Measurements from ENCODE around the gene RHBG. TPM values are rescaled to one million over a fixed set of nuclear protein-coding genes. Genes with fewer than 3 reads are reported as not detected.

The RHBG gene
- total RNA-seq, 4 donors from 2014 or later = not detected

DNA sequence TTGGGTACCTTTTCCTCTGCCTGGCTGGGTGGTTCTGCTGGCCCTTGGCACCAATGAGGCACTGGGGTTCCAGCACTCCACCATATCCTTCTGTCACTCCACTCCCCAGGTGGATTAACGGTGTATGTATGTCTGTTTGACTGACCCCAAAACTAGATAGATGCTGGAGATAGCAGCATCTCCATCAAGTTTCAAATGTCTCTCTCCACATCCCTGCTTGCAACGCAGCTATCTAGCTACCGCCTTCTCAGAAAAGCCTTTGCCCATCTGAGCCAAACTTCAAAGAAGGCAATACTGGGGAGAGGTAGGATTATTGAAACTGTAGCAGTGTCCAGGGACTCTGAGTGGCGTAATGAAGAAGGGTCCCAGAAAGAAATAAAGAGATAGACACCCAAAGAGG, 64.0 kb downstream of the RHBG start:
- Histone ChIP-seq H3K27ac (no peak overlapping the region), H3K27me3 (peaks cover 88 to 96% (median 94%) of the 10 kb centered on the region in 3 donors), H3K9me3 (no peaks in the 10 kb centered on the region), H3K4me3 (no peak overlapping the region), H3K4me1 (peaks cover 10 to 16% of the 10 kb centered on the region in 2 donors), H3K36me3 (no peaks in the 10 kb centered on the region)
- DNase-seq (no peak), ATAC-seq (no peak)
- TF ChIP-seq POLR2A (IDR thresholded peaks at IDR 0.05) = no peak
- no peak for TF ChIP-seq CTCF (IDR thresholded peaks at IDR 0.05 in 4 of 5, conservative IDR thresholded peaks at IDR 0.05 in 1 of 5)
- in situ Hi-C loops (cut with MboI; ENCODE audit: low sequenced_read_pairs in 4 of 4) = loop anchor here in 1 of 4 donors (5.0 kb wide), 1 partner anchor 46 kb away; no protein-coding TSS in a partner anchor
- intact Hi-C loops (cut with DNase I; ENCODE audit: low total_unique reads) = no loop called here

GRCh38 chr1:156433602-156434001, 64.6 kb downstream of the RHBG start:
- no peak for ATAC-seq
- DNase-seq = no peak
- in situ Hi-C loops (cut with MboI; ENCODE audit: low sequenced_read_pairs in 4 of 4) (loop anchor here in 1 of 4 donors (5.0 kb wide), 1 partner anchor 46 kb away; no protein-coding TSS in a partner anchor), intact Hi-C loops (cut with DNase I; ENCODE audit: low total_unique reads) (no loop called here)
- no peak overlapping the region for H3K27ac ChIP-seq
- peaks cover 10 to 16% of the 10 kb centered on the region in 2 donors for H3K4me1 ChIP-seq
- no peaks in the 10 kb centered on the region for H3K9me3 ChIP-seq
- H3K4me3 ChIP-seq = no peak overlapping the region
- no peaks in the 10 kb centered on the region for H3K36me3 ChIP-seq
- H3K27me3 ChIP-seq = peaks cover 89 to 97% (median 96%) of the 10 kb centered on the region in 3 donors
- no peak for TF ChIP-seq POLR2A (IDR thresholded peaks at IDR 0.05)
- no peak for TF ChIP-seq CTCF (IDR thresholded peaks at IDR 0.05 in 4 of 5, conservative IDR thresholded peaks at IDR 0.05 in 1 of 5)

MicroRNAs within 50 kb of the gene (microRNA counts, 767-probe panel; counts per million panel counts)
- 356 to 448 counts per million in 2 donors for microRNA hsa-miR-9-5p

Small RNA genes within 50 kb of the gene (microRNA-seq; reads per million reads assigned to microRNA genes)
- gene MIR9-1 (ENCODE audit: borderline replicate concordance in 2 of 2) = 0 reads per million in 2 donors

Other genes starting within 250 kb of the RHBG start
- 1 to 10 TPM in 2 of 4 donors, under 1 TPM in 2; 0.29 to 2.4 (median 1.2) TPM for gene SEMA4A, start 215.6 kb upstream of the RHBG start, total RNA-seq
- 10 to 100 TPM in 3 of 4 donors, 1 to 10 TPM in 1; 9.2 to 19.5 (median 18.5) TPM for gene SLC25A44, start 175.1 kb upstream of the RHBG start, total RNA-seq
- gene PMF1, start 156.2 kb upstream of the RHBG start, total RNA-seq = 100 to 1,000 TPM in 2 of 4 donors, 10 to 100 TPM in 2; 73.3 to 119 (median 89.9) TPM
- gene BGLAP, start 127.0 kb upstream of the RHBG start, total RNA-seq = not detected
- under 1 TPM in 2 of 4 donors, not detected in 2; 0.16 to 0.46 TPM for gene PAQR6, start 121.2 kb upstream of the RHBG start, total RNA-seq
- gene SMG5, start 86.4 kb upstream of the RHBG start, total RNA-seq = 10 to 100 TPM; 47.4 to 83.1 (median 62.7) TPM
- 1 to 10 TPM in 1 of 4 donors, under 1 TPM in 3; 0.20 to 1.5 (median 0.68) TPM for gene TMEM79, start 84.9 kb upstream of the RHBG start, total RNA-seq
- 10 to 100 TPM; 10.1 to 16.5 (median 13.6) TPM for gene GLMP, start 73.5 kb upstream of the RHBG start, total RNA-seq
- gene VHLL, start 69.9 kb upstream of the RHBG start, total RNA-seq = not detected
- 100 to 1,000 TPM; 147 to 189 (median 180) TPM for gene CCT3, start 30.9 kb upstream of the RHBG start, total RNA-seq
- not detected for gene TSACC, start 30.7 kb upstream of the RHBG start, total RNA-seq
- gene MEF2D, start 131.6 kb downstream of the RHBG start, total RNA-seq = 100 to 1,000 TPM; 129 to 260 (median 168) TPM
- under 1 TPM in 2 of 4 donors, not detected in 2; 0.20 to 0.55 TPM for gene IQGAP3, start 203.4 kb downstream of the RHBG start, total RNA-seq
- 1 to 10 TPM in 1 of 4 donors, not detected in 3; 3.6 TPM for gene TTC24, start 210.5 kb downstream of the RHBG start, total RNA-seq
- gene NAXE, start 222.6 kb downstream of the RHBG start, total RNA-seq = 10 to 100 TPM; 34.4 to 66.7 (median 46.0) TPM
- 100 to 1,000 TPM in 1 of 4 donors, 10 to 100 TPM in 3; 35.6 to 103 (median 47.6) TPM for gene GPATCH4, start 232.3 kb downstream of the RHBG start, total RNA-seq

Measured in gastrocnemius medialis (tissue), 4 donors.